ENCODE data around the gene GPATCH2L. TPM values are rescaled to one million over a fixed set of nuclear protein-coding genes. Genes with fewer than 3 reads are reported as not detected.

GPATCH2L gene
- total and polyA plus RNA-seq, 2 experiments from 2014 or later, result 19.6 to 94.4 TPM

DNA sequence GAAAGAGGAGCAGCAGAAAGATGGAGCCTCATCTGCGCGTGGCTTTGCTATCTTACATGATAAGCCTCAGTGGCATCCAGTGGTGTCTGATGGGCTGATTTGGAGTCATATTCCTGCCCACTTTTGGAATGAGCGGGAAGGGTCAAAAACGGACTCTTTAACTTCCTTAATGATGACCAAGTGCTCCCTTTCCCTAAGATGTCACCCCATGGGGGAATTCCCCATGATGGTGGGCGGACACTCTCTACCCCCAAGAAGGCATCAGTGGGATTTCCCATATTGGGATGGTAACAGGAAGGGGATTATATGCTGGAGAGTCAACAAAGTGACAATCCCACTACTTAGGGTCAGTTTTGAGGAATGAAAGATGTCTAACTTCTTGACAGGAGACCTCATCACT, 110.9 kb downstream of the GPATCH2L start (continued):
- TF ChIP-seq, protein P1, sequence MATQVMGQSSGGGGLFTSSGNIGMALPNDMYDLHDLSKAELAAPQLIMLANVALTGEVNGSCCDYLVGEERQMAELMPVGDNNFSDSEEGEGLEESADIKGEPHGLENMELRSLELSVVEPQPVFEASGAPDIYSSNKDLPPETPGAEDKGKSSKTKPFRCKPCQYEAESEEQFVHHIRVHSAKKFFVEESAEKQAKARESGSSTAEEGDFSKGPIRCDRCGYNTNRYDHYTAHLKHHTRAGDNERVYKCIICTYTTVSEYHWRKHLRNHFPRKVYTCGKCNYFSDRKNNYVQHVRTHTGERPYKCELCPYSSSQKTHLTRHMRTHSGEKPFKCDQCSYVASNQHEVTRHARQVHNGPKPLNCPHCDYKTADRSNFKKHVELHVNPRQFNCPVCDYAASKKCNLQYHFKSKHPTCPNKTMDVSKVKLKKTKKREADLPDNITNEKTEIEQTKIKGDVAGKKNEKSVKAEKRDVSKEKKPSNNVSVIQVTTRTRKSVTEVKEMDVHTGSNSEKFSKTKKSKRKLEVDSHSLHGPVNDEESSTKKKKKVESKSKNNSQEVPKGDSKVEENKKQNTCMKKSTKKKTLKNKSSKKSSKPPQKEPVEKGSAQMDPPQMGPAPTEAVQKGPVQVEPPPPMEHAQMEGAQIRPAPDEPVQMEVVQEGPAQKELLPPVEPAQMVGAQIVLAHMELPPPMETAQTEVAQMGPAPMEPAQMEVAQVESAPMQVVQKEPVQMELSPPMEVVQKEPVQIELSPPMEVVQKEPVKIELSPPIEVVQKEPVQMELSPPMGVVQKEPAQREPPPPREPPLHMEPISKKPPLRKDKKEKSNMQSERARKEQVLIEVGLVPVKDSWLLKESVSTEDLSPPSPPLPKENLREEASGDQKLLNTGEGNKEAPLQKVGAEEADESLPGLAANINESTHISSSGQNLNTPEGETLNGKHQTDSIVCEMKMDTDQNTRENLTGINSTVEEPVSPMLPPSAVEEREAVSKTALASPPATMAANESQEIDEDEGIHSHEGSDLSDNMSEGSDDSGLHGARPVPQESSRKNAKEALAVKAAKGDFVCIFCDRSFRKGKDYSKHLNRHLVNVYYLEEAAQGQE (IDR thresholded peaks at IDR 0.05; ENCODE audit: unreplicated experiment), result no peak
- TF ChIP-seq EZH2 (IDR thresholded peaks at IDR 0.05; ENCODE audit: low read depth, unreplicated experiment) (no peak), POLR2AphosphoS5 (IDR thresholded peaks at IDR 0.05; ENCODE audit: low read depth) (no peak), CREB1 (CRISPR knock-in tag; IDR thresholded peaks at IDR 0.05; ENCODE audit: low read depth) (no peak), NANOG (IDR thresholded peaks at IDR 0.05; ENCODE audit: borderline replicate concordance) (no peak), STAT1 (IDR thresholded peaks at IDR 0.05; ENCODE audit: unreplicated experiment) (no peak), ZNF114 (CRISPR knock-in tag; IDR thresholded peaks at IDR 0.05) (no peak), ZNF331 (CRISPR knock-in tag; IDR thresholded peaks at IDR 0.05; ENCODE audit: low read depth) (no peak), JUNB (IDR thresholded peaks at IDR 0.05; ENCODE audit: unreplicated experiment) (no peak)
- TF ChIP-seq, protein P2, sequence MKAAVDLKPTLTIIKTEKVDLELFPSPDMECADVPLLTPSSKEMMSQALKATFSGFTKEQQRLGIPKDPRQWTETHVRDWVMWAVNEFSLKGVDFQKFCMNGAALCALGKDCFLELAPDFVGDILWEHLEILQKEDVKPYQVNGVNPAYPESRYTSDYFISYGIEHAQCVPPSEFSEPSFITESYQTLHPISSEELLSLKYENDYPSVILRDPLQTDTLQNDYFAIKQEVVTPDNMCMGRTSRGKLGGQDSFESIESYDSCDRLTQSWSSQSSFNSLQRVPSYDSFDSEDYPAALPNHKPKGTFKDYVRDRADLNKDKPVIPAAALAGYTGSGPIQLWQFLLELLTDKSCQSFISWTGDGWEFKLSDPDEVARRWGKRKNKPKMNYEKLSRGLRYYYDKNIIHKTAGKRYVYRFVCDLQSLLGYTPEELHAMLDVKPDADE (IDR thresholded peaks at IDR 0.05), result no peak
- TF ChIP-seq, protein P3, sequence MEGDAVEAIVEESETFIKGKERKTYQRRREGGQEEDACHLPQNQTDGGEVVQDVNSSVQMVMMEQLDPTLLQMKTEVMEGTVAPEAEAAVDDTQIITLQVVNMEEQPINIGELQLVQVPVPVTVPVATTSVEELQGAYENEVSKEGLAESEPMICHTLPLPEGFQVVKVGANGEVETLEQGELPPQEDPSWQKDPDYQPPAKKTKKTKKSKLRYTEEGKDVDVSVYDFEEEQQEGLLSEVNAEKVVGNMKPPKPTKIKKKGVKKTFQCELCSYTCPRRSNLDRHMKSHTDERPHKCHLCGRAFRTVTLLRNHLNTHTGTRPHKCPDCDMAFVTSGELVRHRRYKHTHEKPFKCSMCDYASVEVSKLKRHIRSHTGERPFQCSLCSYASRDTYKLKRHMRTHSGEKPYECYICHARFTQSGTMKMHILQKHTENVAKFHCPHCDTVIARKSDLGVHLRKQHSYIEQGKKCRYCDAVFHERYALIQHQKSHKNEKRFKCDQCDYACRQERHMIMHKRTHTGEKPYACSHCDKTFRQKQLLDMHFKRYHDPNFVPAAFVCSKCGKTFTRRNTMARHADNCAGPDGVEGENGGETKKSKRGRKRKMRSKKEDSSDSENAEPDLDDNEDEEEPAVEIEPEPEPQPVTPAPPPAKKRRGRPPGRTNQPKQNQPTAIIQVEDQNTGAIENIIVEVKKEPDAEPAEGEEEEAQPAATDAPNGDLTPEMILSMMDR (conservative IDR thresholded peaks at IDR 0.05; ENCODE audit: low read depth in 2 of 2), result no peak

Other genes with a start within 250 kb of the GPATCH2L start
- gene TGFB3, start 169.9 kb upstream of the GPATCH2L start, total RNA-seq (2014; rRNA removed; shearing (Covaris generic)), result 0.17 and 0.35 TPM in 2 replicates
- gene TGFB3, start 169.9 kb upstream of the GPATCH2L start, polyA plus RNA-seq (2016; fragmentation: Nextera tagmentation; extraction: Ambion mirVana), result 0.50 and 0.87 TPM in 2 replicates
- gene IFT43, start 166.2 kb upstream of the GPATCH2L start, total RNA-seq (2014; rRNA removed; shearing (Covaris generic)), result 17.5 and 21.5 TPM in 2 replicates
- 43.1 and 49.9 TPM in 2 replicates for gene IFT43, start 166.2 kb upstream of the GPATCH2L start, polyA plus RNA-seq (2016; fragmentation: Nextera tagmentation; extraction: Ambion mirVana)
- 0.52 and 1.0 TPM in 2 replicates for gene ESRRB, start 224.2 kb downstream of the GPATCH2L start, total RNA-seq (2014; rRNA removed; shearing (Covaris generic))
- gene ESRRB, start 224.2 kb downstream of the GPATCH2L start, polyA plus RNA-seq (2016; fragmentation: Nextera tagmentation; extraction: Ambion mirVana), result 0.09 and 0.31 TPM in 2 replicates

Data from GM23338 (cell line).